Nephron (organoid): ENCODE data around the gene NFIX.

Experiments
- H3K27ac Mint-ChIP-seq, 3 experiments: 2 replicates each; pipeline ENCODE4 v1.8.0; 2020; ENCODE audit warnings: mixed read lengths in 3 of 3, mild to moderate bottlenecking in 2 of 3, moderate library complexity in 1 of 3
- H3K27me3 Mint-ChIP-seq: 2 replicates; pipeline ENCODE4 v1.8.0; 2021; ENCODE audit warnings: low read depth, mild to moderate bottlenecking, moderate library complexity, mixed read lengths
- H3K36me3 Mint-ChIP-seq: 2 replicates; pipeline ENCODE4 v1.8.0; 2020; ENCODE audit warnings: low read depth, mixed read lengths
- H3K4me1 Mint-ChIP-seq: 2 replicates; pipeline ENCODE4 v1.8.0; 2020; ENCODE audit warnings: mixed read lengths
- H3K4me3 Mint-ChIP-seq, 3 experiments: 2 replicates each; pipeline ENCODE4 v1.8.0; 2020; ENCODE audit warnings: mild to moderate bottlenecking in 3 of 3, mixed read lengths in 3 of 3, moderate library complexity in 2 of 3
- H3K9me3 Mint-ChIP-seq: 2 replicates; pipeline ENCODE4 v1.8.0; 2020; ENCODE audit warnings: mixed read lengths
- CTCF ChIP-seq, 3 experiments: fragments of 200-600 bp; sonication (generic); IDR thresholded peaks; one replicate each; pipeline ENCODE4 v1.5.0; 2021; ENCODE audit warnings: antibody characterized with exemption in 3 of 3; ENCODE audit not compliant: unreplicated experiment in 3 of 3

Gene NFIX

DNA sequence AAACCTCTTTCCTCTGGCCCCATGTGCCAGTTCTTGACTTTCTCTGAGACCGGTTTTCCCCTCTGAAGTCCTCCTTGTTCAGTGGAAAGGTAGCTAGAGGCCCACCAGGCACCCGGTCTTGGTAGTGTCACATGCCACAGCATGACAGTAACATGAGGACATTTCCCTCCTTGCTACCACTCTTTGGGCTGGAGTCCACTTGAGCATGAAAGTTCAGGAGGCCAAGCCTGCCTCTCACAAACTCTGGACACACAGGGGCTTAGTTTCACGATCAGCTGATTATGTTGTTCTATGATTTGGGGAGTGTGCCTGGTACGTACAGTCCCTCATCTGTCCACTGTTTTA lies 45.6 kb downstream of the NFIX start:
- no peak for TF ChIP-seq CTCF (IDR thresholded peaks at IDR 0.05; ENCODE audit: unreplicated experiment in 3 of 3)
- no peak overlapping the region for H3K4me3 Mint-ChIP-seq
- peak overlapping the region in 2 of 3 experiments; percentile 75 to 93 for H3K27ac Mint-ChIP-seq
- no peaks in the 10 kb centered on the region for H3K36me3 Mint-ChIP-seq
- peaks cover 80% of the 10 kb centered on the region for H3K27me3 Mint-ChIP-seq
- no peaks in the 10 kb centered on the region for H3K9me3 Mint-ChIP-seq
- H3K4me1 Mint-ChIP-seq: peaks cover 68% of the 10 kb centered on the region

DNA sequence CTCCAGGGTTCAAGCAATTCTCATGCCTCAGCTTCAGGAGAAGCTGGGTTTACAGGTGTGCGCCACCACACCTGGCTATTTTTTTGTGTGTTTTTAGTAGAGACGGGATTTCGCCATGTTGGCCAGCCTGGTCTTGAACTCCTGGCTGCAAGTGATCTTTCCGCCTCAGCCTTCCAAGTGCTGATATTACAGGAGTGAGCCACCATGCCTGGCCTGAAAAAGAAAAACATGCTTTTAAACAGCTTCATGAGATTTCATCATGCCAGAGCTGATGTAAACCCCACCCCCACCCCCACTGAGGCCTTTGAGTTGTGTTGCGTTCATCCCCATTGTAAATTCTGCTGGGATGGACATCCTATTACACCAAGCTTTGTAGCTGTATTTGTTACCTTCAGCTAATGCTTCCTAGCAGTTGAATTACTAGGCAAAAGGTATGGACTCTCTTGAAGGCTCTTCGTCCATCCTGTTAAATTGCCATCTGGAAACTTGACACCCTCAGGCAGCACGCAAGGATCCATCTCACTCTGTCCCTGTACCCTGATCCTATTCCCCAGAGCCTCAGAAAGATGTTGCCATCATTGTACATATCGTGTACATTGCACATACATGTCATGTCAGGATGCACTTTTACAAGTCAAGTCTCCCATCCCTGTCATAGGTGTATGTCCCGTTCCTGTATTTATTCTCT lies 47.3 kb downstream of the NFIX start:
- peak overlapping the region in 1 of 3 experiments; percentile 2 for H3K4me3 Mint-ChIP-seq
- H3K27me3 Mint-ChIP-seq: peaks cover 82% of the 10 kb centered on the region
- no peaks in the 10 kb centered on the region for H3K9me3 Mint-ChIP-seq
- no peak for TF ChIP-seq CTCF (IDR thresholded peaks at IDR 0.05; ENCODE audit: unreplicated experiment in 3 of 3)
- H3K27ac Mint-ChIP-seq: peak overlapping the region in 1 of 3 experiments; percentile 33
- H3K4me1 Mint-ChIP-seq: peaks cover 56% of the 10 kb centered on the region
- H3K36me3 Mint-ChIP-seq: no peaks in the 10 kb centered on the region

GRCh38 chr19:13043285-13043684 lies 48.0 kb downstream of the NFIX start:
- peak overlapping the region in 1 of 3 experiments; percentile 2 for H3K4me3 Mint-ChIP-seq
- H3K4me1 Mint-ChIP-seq: peaks cover 49% of the 10 kb centered on the region
- no peak for TF ChIP-seq CTCF (IDR thresholded peaks at IDR 0.05; ENCODE audit: unreplicated experiment in 3 of 3)
- peaks cover 82% of the 10 kb centered on the region for H3K27me3 Mint-ChIP-seq
- H3K27ac Mint-ChIP-seq: peak overlapping the region in 1 of 3 experiments; percentile 33
- no peaks in the 10 kb centered on the region for H3K9me3 Mint-ChIP-seq
- H3K36me3 Mint-ChIP-seq: no peaks in the 10 kb centered on the region

DNA sequence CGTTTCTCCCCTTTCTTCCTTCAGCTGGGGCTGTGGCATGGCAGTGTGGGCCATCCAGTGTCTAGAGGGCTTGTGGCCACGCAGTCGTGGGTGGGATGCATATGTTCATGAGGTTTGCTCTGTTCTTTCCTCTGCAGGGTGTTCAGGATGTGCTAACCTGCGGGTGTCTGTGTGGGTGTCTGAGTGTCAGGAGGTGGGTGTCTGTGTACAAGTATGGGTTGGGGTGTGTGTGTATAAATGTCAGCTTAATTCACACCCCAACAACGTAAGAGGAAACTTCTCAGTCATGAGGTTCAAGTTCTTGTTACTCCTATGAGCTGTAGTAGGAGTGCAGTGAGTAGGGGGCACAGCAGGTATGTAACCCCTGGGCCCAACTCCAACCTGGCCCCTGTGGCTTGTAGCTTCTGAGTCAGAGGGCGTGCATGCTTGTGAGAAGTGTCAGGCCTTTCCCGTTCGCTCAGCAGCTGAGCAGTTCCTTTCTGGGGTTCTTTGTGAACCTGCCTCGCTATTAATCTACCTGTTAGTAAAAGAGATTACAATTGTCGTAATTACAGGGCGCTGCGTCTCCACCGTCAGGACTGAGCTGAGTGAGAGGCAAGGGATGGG lies 49.1 kb downstream of the NFIX start:
- H3K4me3 Mint-ChIP-seq: peak overlapping the region in 1 of 3 experiments; percentile 1
- H3K36me3 Mint-ChIP-seq: no peaks in the 10 kb centered on the region
- peaks cover 75% of the 10 kb centered on the region for H3K27me3 Mint-ChIP-seq
- TF ChIP-seq CTCF (IDR thresholded peaks at IDR 0.05; ENCODE audit: unreplicated experiment in 3 of 3): no peak
- H3K27ac Mint-ChIP-seq: peak overlapping the region in 1 of 3 experiments; percentile 19
- H3K4me1 Mint-ChIP-seq: peaks cover 42% of the 10 kb centered on the region
- H3K9me3 Mint-ChIP-seq: no peaks in the 10 kb centered on the region

- no peaks in the 10 kb centered on the region for H3K9me3 Mint-ChIP-seq
- H3K4me3 Mint-ChIP-seq: no peak overlapping the region
- H3K4me1 Mint-ChIP-seq: peaks cover 38% of the 10 kb centered on the region
- no peak for TF ChIP-seq CTCF (IDR thresholded peaks at IDR 0.05; ENCODE audit: unreplicated experiment in 3 of 3)
- no peak overlapping the region for H3K27ac Mint-ChIP-seq
- peaks cover 4% of the 10 kb centered on the region for H3K36me3 Mint-ChIP-seq
- peaks cover 73% of the 10 kb centered on the region for H3K27me3 Mint-ChIP-seq
Measured at GRCh38 chr19:13045812-13046211, 50.5 kb downstream of the NFIX start.

DNA sequence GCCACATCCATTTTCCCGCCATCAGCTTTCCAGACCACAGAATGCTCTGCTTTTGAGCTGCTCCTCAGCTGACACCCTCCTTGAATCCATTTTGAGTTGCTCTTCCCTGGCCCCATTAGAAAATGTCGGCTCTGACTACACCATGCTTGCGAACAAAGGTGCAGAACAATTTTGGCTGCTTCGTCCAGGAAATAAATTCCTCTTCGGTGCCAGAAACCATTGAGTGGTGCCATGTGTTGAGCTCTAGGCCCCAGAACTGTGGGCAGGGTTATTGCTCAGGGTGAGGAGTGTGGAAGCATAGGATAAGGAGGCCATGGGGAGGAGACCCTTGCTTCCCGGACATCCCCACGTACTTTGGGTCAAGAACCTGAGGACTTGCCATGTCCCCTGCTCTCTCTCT lies 52.1 kb downstream of the NFIX start:
- Mint-ChIP-seq H3K9me3 (no peaks in the 10 kb centered on the region), H3K36me3 (peaks cover 4% of the 10 kb centered on the region), H3K27me3 (peaks cover 78% of the 10 kb centered on the region), H3K4me3 (no peak overlapping the region), H3K4me1 (peaks cover 50% of the 10 kb centered on the region), H3K27ac (no peak overlapping the region)
- no peak for TF ChIP-seq CTCF (IDR thresholded peaks at IDR 0.05; ENCODE audit: unreplicated experiment in 3 of 3)
